ENCODE measurements around the gene XCL1. TPM values are rescaled to one million over a fixed set of nuclear protein-coding genes. Genes with fewer than 3 reads are reported as not detected.

Gene XCL1
- total RNA-seq, 4 donors from 2014 or later, result 0.55 to 0.58 TPM; not detected in 2

- intact Hi-C loops (cut with DNase I; ENCODE audit: low total_unique reads), result no loop called here
- Histone ChIP-seq H3K36me3 (no peaks in the 10 kb centered on the region), H3K4me1 (no peaks in the 10 kb centered on the region), H3K9me3 (no peaks in the 10 kb centered on the region), H3K27me3 (no peaks in the 10 kb centered on the region), H3K27ac (no peak overlapping the region), H3K4me3 (no peak overlapping the region)
- DNase-seq, result no peak
- TF ChIP-seq POLR2A (IDR thresholded peaks at IDR 0.05), result no peak
- no peak for TF ChIP-seq CTCF (IDR thresholded peaks at IDR 0.05)
These were observed 52.4 kb downstream of the XCL1 start for GRCh38 chr1:168628807-168629206.

- intact Hi-C loops (cut with DNase I; ENCODE audit: low total_unique reads), result no loop called here
- DNase-seq, result no peak
- H3K36me3 ChIP-seq, result no peaks in the 10 kb centered on the region
- no peaks in the 10 kb centered on the region for H3K27me3 ChIP-seq
- H3K4me1 ChIP-seq, result no peaks in the 10 kb centered on the region
- H3K9me3 ChIP-seq, result no peaks in the 10 kb centered on the region
- H3K4me3 ChIP-seq, result no peak overlapping the region
- no peak overlapping the region for H3K27ac ChIP-seq
- TF ChIP-seq POLR2A (IDR thresholded peaks at IDR 0.05), result no peak
- no peak for TF ChIP-seq CTCF (IDR thresholded peaks at IDR 0.05)
These were observed 53.1 kb downstream of the XCL1 start for GRCh38 chr1:168629466-168629865.

Other genes starting within 250 kb of the XCL1 start
- gene XCL2, start 32.6 kb upstream of the XCL1 start, total RNA-seq, result not detected
- gene DPT, start 152.6 kb downstream of the XCL1 start, total RNA-seq, result 100 to 1,000 TPM in 1 of 4 donors, 10 to 100 TPM in 3; 43.7 to 105 (median 57.5) TPM